ENCODE measurements around the gene DMAC1.

- TF ChIP-seq, protein P1, sequence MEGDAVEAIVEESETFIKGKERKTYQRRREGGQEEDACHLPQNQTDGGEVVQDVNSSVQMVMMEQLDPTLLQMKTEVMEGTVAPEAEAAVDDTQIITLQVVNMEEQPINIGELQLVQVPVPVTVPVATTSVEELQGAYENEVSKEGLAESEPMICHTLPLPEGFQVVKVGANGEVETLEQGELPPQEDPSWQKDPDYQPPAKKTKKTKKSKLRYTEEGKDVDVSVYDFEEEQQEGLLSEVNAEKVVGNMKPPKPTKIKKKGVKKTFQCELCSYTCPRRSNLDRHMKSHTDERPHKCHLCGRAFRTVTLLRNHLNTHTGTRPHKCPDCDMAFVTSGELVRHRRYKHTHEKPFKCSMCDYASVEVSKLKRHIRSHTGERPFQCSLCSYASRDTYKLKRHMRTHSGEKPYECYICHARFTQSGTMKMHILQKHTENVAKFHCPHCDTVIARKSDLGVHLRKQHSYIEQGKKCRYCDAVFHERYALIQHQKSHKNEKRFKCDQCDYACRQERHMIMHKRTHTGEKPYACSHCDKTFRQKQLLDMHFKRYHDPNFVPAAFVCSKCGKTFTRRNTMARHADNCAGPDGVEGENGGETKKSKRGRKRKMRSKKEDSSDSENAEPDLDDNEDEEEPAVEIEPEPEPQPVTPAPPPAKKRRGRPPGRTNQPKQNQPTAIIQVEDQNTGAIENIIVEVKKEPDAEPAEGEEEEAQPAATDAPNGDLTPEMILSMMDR (conservative IDR thresholded peaks at IDR 0.05): no peak
- no peak for TF ChIP-seq EZH2 (IDR thresholded peaks at IDR 0.05; ENCODE audit: low read depth)
These were observed 15.1 kb downstream of the DMAC1 start for GRCh38 chr9:7784472-7784871.
